Mesendoderm (in vitro differentiated cells): ENCODE data around the gene RORC.

Experiments
- DNase-seq: peaks from one replicate; pipeline ENCODE4 v3.0.0; 2013
- H2AK5ac ChIP-seq: 2 replicates; pipeline ENCODE4 v1.6.1; 2013; ENCODE audit warnings: low read length, inconsistent platforms
- H2BK120ac ChIP-seq: 2 replicates; pipeline ENCODE4 v1.6.1; 2013; ENCODE audit warnings: low read depth, mild to moderate bottlenecking, low read length, moderate library complexity, mixed read lengths
- H2BK15ac ChIP-seq: replicated peaks from 2 replicates; pipeline ENCODE4 v1.6.1; 2013; ENCODE audit warnings: low read depth, mild to moderate bottlenecking, moderate library complexity
- H2BK5ac ChIP-seq: 2 replicates; pipeline ENCODE4 v1.6.1; 2013; ENCODE audit warnings: low read length, inconsistent platforms
- H3K18ac ChIP-seq: 2 replicates; pipeline ENCODE4 v1.6.1; 2013; ENCODE audit warnings: mild to moderate bottlenecking, low read length, mixed read lengths
- H3K23ac ChIP-seq: one replicate; pipeline ENCODE4 v1.6.1; 2013; ENCODE audit warnings: low read length
- H3K27ac ChIP-seq: 2 replicates; pipeline ENCODE4 v1.5.1; 2013; ENCODE audit warnings: low read depth, mild to moderate bottlenecking, inconsistent platforms, low read length, moderate library complexity
- H3K27me3 ChIP-seq: 2 replicates; pipeline ENCODE4 v1.6.1; 2013; ENCODE audit warnings: low read length, control low read depth, mild to moderate bottlenecking, inconsistent platforms; ENCODE audit not compliant: insufficient read depth, poor library complexity
- H3K36me3 ChIP-seq: 2 replicates; pipeline ENCODE4 v1.6.1; 2013; ENCODE audit warnings: low read length, inconsistent platforms; ENCODE audit not compliant: control insufficient read depth, insufficient read depth
- H3K4ac ChIP-seq: one replicate; pipeline ENCODE4 v1.6.1; 2013; ENCODE audit warnings: low read depth, mild to moderate bottlenecking, low read length, moderate library complexity
- H3K4me1 ChIP-seq: 2 replicates; pipeline ENCODE4 v1.6.1; 2013; ENCODE audit warnings: low read depth, low read length, inconsistent platforms; ENCODE audit not compliant: control insufficient read depth
- H3K4me2 ChIP-seq: 2 replicates; pipeline ENCODE4 v1.6.1; 2013; ENCODE audit warnings: low read length
- H3K4me3 ChIP-seq: 2 replicates; pipeline ENCODE4 v1.5.1; 2013; ENCODE audit warnings: mild to moderate bottlenecking, low read length
- H3K56ac ChIP-seq: one replicate; pipeline ENCODE4 v1.6.1; 2013; ENCODE audit warnings: low read length
- H3K79me1 ChIP-seq: 2 replicates; pipeline ENCODE4 v1.6.1; 2013; ENCODE audit warnings: low read length, inconsistent platforms
- H3K79me2 ChIP-seq: 2 replicates; pipeline ENCODE4 v1.6.1; 2013; ENCODE audit warnings: mild to moderate bottlenecking, low read length; ENCODE audit not compliant: control insufficient read depth, insufficient read depth
- H3K9ac ChIP-seq: 2 replicates; pipeline ENCODE4 v1.6.1; 2013; ENCODE audit warnings: low read length, inconsistent platforms
- H4K5ac ChIP-seq: one replicate; pipeline ENCODE4 v1.6.1; 2013; ENCODE audit warnings: low read length
- H4K8ac ChIP-seq: one replicate; pipeline ENCODE4 v1.6.1; 2013; ENCODE audit warnings: low read depth, mild to moderate bottlenecking, control low read depth, low read length, moderate library complexity
- WGBS: extraction: QIAGEN DNeasy Blood & Tissue Kit; methylation state at CpG from one replicate; pipeline ENCODE4 v1.1.7; 2013; ENCODE audit warnings: low lambda C conversion rate, missing lambda C conversion rate; ENCODE audit not compliant: insufficient coverage; ENCODE audit errors: extremely low coverage; 5-methylcytosine and 5-hydroxymethylcytosine counted together

Gene RORC

GRCh38 chr1:151807766-151808165 is 23.8 kb downstream of the RORC start:
- no peak overlapping the region for H3K18ac ChIP-seq
- H3K4ac ChIP-seq = no peak overlapping the region
- no peaks in the 10 kb centered on the region for H3K79me2 ChIP-seq
- no peaks in the 10 kb centered on the region for H3K27me3 ChIP-seq
- DNase-seq = no peak
- H2BK5ac ChIP-seq = no peak overlapping the region
- no peak overlapping the region for H3K23ac ChIP-seq
- H3K4me2 ChIP-seq = no peak overlapping the region
- no peak overlapping the region for H2AK5ac ChIP-seq
- no CpG with 5 or more reads among the region's 1 CpG for WGBS
- H4K5ac ChIP-seq = no peak overlapping the region
- no peaks in the 10 kb centered on the region for H3K36me3 ChIP-seq
- no peak overlapping the region for H3K27ac ChIP-seq
- no peak overlapping the region for H4K8ac ChIP-seq
- H2BK15ac ChIP-seq = no peak overlapping the region
- no peak overlapping the region for H3K56ac ChIP-seq
- no peak overlapping the region for H2BK120ac ChIP-seq
- no peak overlapping the region for H3K9ac ChIP-seq
- no peak overlapping the region for H3K4me3 ChIP-seq
- H3K4me1 ChIP-seq = no peaks in the 10 kb centered on the region
- no peaks in the 10 kb centered on the region for H3K79me1 ChIP-seq

- Histone ChIP-seq H3K4ac (no peak overlapping the region), H4K5ac (no peak overlapping the region), H2BK120ac (no peak overlapping the region), H3K23ac (no peak overlapping the region), H3K9ac (no peak overlapping the region), H2BK15ac (no peak overlapping the region), H2BK5ac (no peak overlapping the region), H3K27ac (no peak overlapping the region), H3K79me1 (no peaks in the 10 kb centered on the region), H2AK5ac (no peak overlapping the region), H3K18ac (no peak overlapping the region), H4K8ac (no peak overlapping the region), H3K27me3 (no peaks in the 10 kb centered on the region), H3K56ac (no peak overlapping the region), H3K4me3 (no peak overlapping the region), H3K36me3 (no peaks in the 10 kb centered on the region), H3K79me2 (no peaks in the 10 kb centered on the region), H3K4me2 (no peak overlapping the region), H3K4me1 (no peaks in the 10 kb centered on the region)
- no CpG with 5 or more reads among the region's 5 CpGs for WGBS
- no peak for DNase-seq
Observed at GRCh38 chr1:151807131-151807530, 24.5 kb downstream of the RORC start.

GRCh38 chr1:151806170-151806569 is 25.4 kb downstream of the RORC start:
- no peaks in the 10 kb centered on the region for H3K27me3 ChIP-seq
- no peak overlapping the region for H2BK15ac ChIP-seq
- H3K79me1 ChIP-seq = no peaks in the 10 kb centered on the region
- H3K4me2 ChIP-seq = no peak overlapping the region
- H4K8ac ChIP-seq = no peak overlapping the region
- H2AK5ac ChIP-seq = no peak overlapping the region
- no peak overlapping the region for H3K23ac ChIP-seq
- no peak overlapping the region for H4K5ac ChIP-seq
- no peak overlapping the region for H3K27ac ChIP-seq
- H2BK5ac ChIP-seq = no peak overlapping the region
- H3K18ac ChIP-seq = no peak overlapping the region
- DNase-seq = no peak
- H3K56ac ChIP-seq = no peak overlapping the region
- H3K4ac ChIP-seq = no peak overlapping the region
- H2BK120ac ChIP-seq = no peak overlapping the region
- no peaks in the 10 kb centered on the region for H3K4me1 ChIP-seq
- WGBS = no CpG with 5 or more reads among the region's 7 CpGs
- no peak overlapping the region for H3K9ac ChIP-seq
- no peaks in the 10 kb centered on the region for H3K36me3 ChIP-seq
- H3K79me2 ChIP-seq = no peaks in the 10 kb centered on the region
- no peak overlapping the region for H3K4me3 ChIP-seq

- Histone ChIP-seq H2AK5ac (no peak within 1 kb of the TSS), H3K79me2 (no peaks in the 10 kb centered on the region), H3K4me3 (no peak within 1 kb of the TSS), H3K4me2 (no peak within 1 kb of the TSS), H2BK15ac (no peak within 1 kb of the TSS), H4K8ac (no peak within 1 kb of the TSS), H3K4ac (no peak within 1 kb of the TSS), H3K27me3 (no peaks in the 10 kb centered on the region), H4K5ac (no peak within 1 kb of the TSS), H3K27ac (no peak within 1 kb of the TSS), H3K36me3 (no peaks in the 10 kb centered on the region), H3K23ac (no peak within 1 kb of the TSS), H2BK120ac (no peak within 1 kb of the TSS), H3K56ac (no peak within 1 kb of the TSS), H3K4me1 (no peaks in the 10 kb centered on the region), H3K9ac (no peak within 1 kb of the TSS), H3K18ac (no peak within 1 kb of the TSS), H3K79me1 (no peaks in the 10 kb centered on the region), H2BK5ac (no peak within 1 kb of the TSS)
- no CpG with 5 or more reads among the region's 12 CpGs for WGBS
- no peak for DNase-seq
Observed at GRCh38 chr1:151805066-151805820, 26.4 kb downstream of the RORC start, which contains the start of gene LINGO4. Gene LINGO4, minus strand, starts transcription at chr1:151805419. Its CDS starts 2,715 bp downstream, at chr1:151802704.

- no peak overlapping the region for H3K4ac ChIP-seq
- no peak overlapping the region for H3K56ac ChIP-seq
- no peak for DNase-seq
- H3K79me1 ChIP-seq = no peaks in the 10 kb centered on the region
- H3K4me3 ChIP-seq = no peak overlapping the region
- H3K18ac ChIP-seq = no peak overlapping the region
- no peak overlapping the region for H3K27ac ChIP-seq
- no peak overlapping the region for H4K5ac ChIP-seq
- H3K23ac ChIP-seq = no peak overlapping the region
- no peak overlapping the region for H2BK15ac ChIP-seq
- no peak overlapping the region for H3K9ac ChIP-seq
- H2AK5ac ChIP-seq = no peak overlapping the region
- no peak overlapping the region for H3K4me2 ChIP-seq
- no peaks in the 10 kb centered on the region for H3K36me3 ChIP-seq
- H2BK120ac ChIP-seq = no peak overlapping the region
- H3K4me1 ChIP-seq = peaks cover 2% of the 10 kb centered on the region
- no peak overlapping the region for H4K8ac ChIP-seq
- H3K79me2 ChIP-seq = no peaks in the 10 kb centered on the region
- no peak overlapping the region for H2BK5ac ChIP-seq
- WGBS = no CpG with 5 or more reads among the region's 3 CpGs
- no peaks in the 10 kb centered on the region for H3K27me3 ChIP-seq
Observed at GRCh38 chr1:151803915-151804314, 27.7 kb downstream of the RORC start.

- no peak for DNase-seq
- Histone ChIP-seq H3K27ac (no peak overlapping the region), H3K27me3 (no peaks in the 10 kb centered on the region), H2BK5ac (no peak overlapping the region), H3K9ac (no peak overlapping the region), H4K5ac (no peak overlapping the region), H2AK5ac (no peak overlapping the region), H3K4ac (no peak overlapping the region), H3K23ac (no peak overlapping the region), H3K18ac (no peak overlapping the region), H2BK15ac (no peak overlapping the region), H3K36me3 (no peaks in the 10 kb centered on the region), H4K8ac (no peak overlapping the region), H3K4me2 (no peak overlapping the region), H3K4me3 (no peak overlapping the region), H3K79me2 (no peaks in the 10 kb centered on the region), H3K79me1 (no peaks in the 10 kb centered on the region), H3K56ac (no peak overlapping the region), H2BK120ac (no peak overlapping the region), H3K4me1 (peaks cover 2% of the 10 kb centered on the region)
Observed at GRCh38 chr1:151803164-151803563, 28.4 kb downstream of the RORC start.
